ENCODE data around the gene NR6A1.
A peak's percentile ranks its signal among the peaks of the same experiment; 100 is the strongest.

Gene NR6A1

GRCh38 chr9:124498040-124498439 is 273.1 kb downstream of the NR6A1 start:
- no peak for DNase-seq

GRCh38 chr9:124497441-124497840 is 273.7 kb downstream of the NR6A1 start:
- no peak for DNase-seq

GRCh38 chr9:124496463-124496862 is 274.6 kb downstream of the NR6A1 start:
- DNase-seq, result no peak

GRCh38 chr9:124496075-124496449 is 275.0 kb downstream of the NR6A1 start:
- no peak for DNase-seq

- DNase-seq, result no peak
Observed at GRCh38 chr9:124495126-124496074, 275.7 kb downstream of the NR6A1 start.

- DNase-seq, result no peak
Observed at GRCh38 chr9:124493794-124494479, 277.2 kb downstream of the NR6A1 start.

GRCh38 chr9:124493218-124493617 is 277.9 kb downstream of the NR6A1 start:
- DNase-seq, result no peak

- no peak for DNase-seq
Observed at GRCh38 chr9:124492818-124493217, 278.3 kb downstream of the NR6A1 start.

GRCh38 chr9:124491049-124491975 is 279.8 kb downstream of the NR6A1 start:
- no peak for DNase-seq

GRCh38 chr9:124490004-124490403 is 281.1 kb downstream of the NR6A1 start:
- no peak for DNase-seq

- no peak for DNase-seq
Observed at GRCh38 chr9:124489222-124489621, 281.9 kb downstream of the NR6A1 start.

GRCh38 chr9:124488641-124489210 is 282.4 kb downstream of the NR6A1 start:
- no peak for DNase-seq

- no peak for DNase-seq
Observed at GRCh38 chr9:124487260-124488182, 283.6 kb downstream of the NR6A1 start.

GRCh38 chr9:124486778-124487259 is 284.3 kb downstream of the NR6A1 start:
- no peak for DNase-seq

- no peak for DNase-seq
Observed at GRCh38 chr9:124485936-124486335, 285.2 kb downstream of the NR6A1 start.

- DNase-seq, result no peak
Observed at GRCh38 chr9:124485201-124485600, 285.9 kb downstream of the NR6A1 start.

GRCh38 chr9:124483481-124483880 is 287.6 kb downstream of the NR6A1 start:
- no peak for DNase-seq

- no peak for DNase-seq
Observed at GRCh38 chr9:124482431-124483031, 288.6 kb downstream of the NR6A1 start.

GRCh38 chr9:124481115-124481514 is 290.0 kb downstream of the NR6A1 start:
- no peak for DNase-seq

- peak; percentile 53 for DNase-seq
Observed at GRCh38 chr9:124480621-124480981, 290.5 kb downstream of the NR6A1 start.

All from NCI-H345 (cell line).